ENCODE results near the gene TRIM64. TPM values are rescaled to one million over a fixed set of nuclear protein-coding genes. Genes with fewer than 3 reads are reported as not detected.
"Not testable (repeated sequence)": the region's sequence is repeated elsewhere in the genome, so short reads cannot be mapped to it uniquely, and the experiment has no call there.

TRIM64 gene
- not detected for polyA plus RNA-seq (2013, experiment 1 of 2)
- not detected for polyA plus RNA-seq (2013, experiment 2 of 2)

GRCh38 chr11:89965737-89966136 is at the start of gene TRIM64:
TRIM64 (plus strand) TSS chr11:89966037; CDS start chr11:89968504, 2,467 bp downstream.
- H3K79me1 ChIP-seq (replicated peaks; ENCODE audit: low read length, poor library complexity, severe bottlenecking); H2BK12ac ChIP-seq (ENCODE audit: low read length in 2 of 2); H2AK5ac ChIP-seq (ENCODE audit: low read length, severe bottlenecking); H3K18ac ChIP-seq (ENCODE audit: low read depth in 1 of 2, low read length in 2 of 2); H4K91ac ChIP-seq (ENCODE audit: low read length); DNase-seq; H4K8ac ChIP-seq (ENCODE audit: low read length); H2AFZ ChIP-seq (ENCODE audit: low read depth, low read length); H3K9me3 ChIP-seq (ENCODE audit: control insufficient read depth, low read length); H3K4me2 ChIP-seq (ENCODE audit: low read length, poor library complexity, severe bottlenecking); H2BK120ac ChIP-seq (ENCODE audit: low read depth, low read length); H3K4me1 ChIP-seq (ENCODE audit: control insufficient read depth, insufficient read depth, low read depth, low read length); H3K23ac ChIP-seq (ENCODE audit: low read length in 2 of 2); H2BK15ac ChIP-seq (ENCODE audit: low read depth, poor library complexity, severe bottlenecking); H3K14ac ChIP-seq (ENCODE audit: low read length in 2 of 2); H2BK5ac ChIP-seq (ENCODE audit: low read depth, low read length, poor library complexity, severe bottlenecking); H3K9ac ChIP-seq (ENCODE audit: low read length); H3K27me3 ChIP-seq (ENCODE audit: control insufficient read depth in 1 of 2, insufficient read depth in 1 of 2, low read length in 2 of 2); H3K36me3 ChIP-seq (ENCODE audit: control insufficient read depth in 1 of 2, insufficient read depth in 2 of 2, low read depth in 1 of 2, low read length in 2 of 2); H3K27ac ChIP-seq (ENCODE audit: low read length, poor library complexity, severe bottlenecking); H3K4me3 ChIP-seq (ENCODE audit: insufficient read depth in 1 of 2, low read depth in 1 of 2, low read length in 2 of 2); H3K4ac ChIP-seq (ENCODE audit: low read depth in 1 of 2, low read length in 2 of 2): not testable (repeated sequence)
- no CpG with 5 or more reads among the region's 4 CpGs for WGBS

- Histone ChIP-seq H3K4ac (ENCODE audit: low read depth in 1 of 2, low read length in 2 of 2) (no peak within 1 kb of the TSS), H3K27ac (ENCODE audit: low read length, poor library complexity, severe bottlenecking) (no peak within 1 kb of the TSS), H4K8ac (ENCODE audit: low read length) (no peak within 1 kb of the TSS), H3K14ac (ENCODE audit: low read length in 2 of 2) (no peak within 1 kb of the TSS), H2BK120ac (ENCODE audit: low read depth, low read length) (no peak within 1 kb of the TSS), H3K23ac (ENCODE audit: low read length in 2 of 2) (no peak within 1 kb of the TSS), H2AK5ac (ENCODE audit: low read length, severe bottlenecking) (no peak within 1 kb of the TSS), H3K4me1 (ENCODE audit: control insufficient read depth, insufficient read depth, low read depth, low read length) (no peaks in the 10 kb centered on the region), H3K36me3 (ENCODE audit: control insufficient read depth in 1 of 2, insufficient read depth in 2 of 2, low read depth in 1 of 2, low read length in 2 of 2) (no peaks in the 10 kb centered on the region), H3K18ac (ENCODE audit: low read depth in 1 of 2, low read length in 2 of 2) (no peak within 1 kb of the TSS), H2AFZ (ENCODE audit: low read depth, low read length) (no peak within 1 kb of the TSS), H3K4me3 (ENCODE audit: insufficient read depth in 1 of 2, low read depth in 1 of 2, low read length in 2 of 2) (no peak within 1 kb of the TSS), H3K79me1 (replicated peaks; ENCODE audit: low read length, poor library complexity, severe bottlenecking) (no peaks in the 10 kb centered on the region), H2BK15ac (ENCODE audit: low read depth, poor library complexity, severe bottlenecking) (no peak within 1 kb of the TSS), H3K4me2 (ENCODE audit: low read length, poor library complexity, severe bottlenecking) (no peak within 1 kb of the TSS), H4K91ac (ENCODE audit: low read length) (no peak within 1 kb of the TSS), H2BK5ac (ENCODE audit: low read depth, low read length, poor library complexity, severe bottlenecking) (no peak within 1 kb of the TSS), H3K9me3 (ENCODE audit: control insufficient read depth, low read length) (no peaks in the 10 kb centered on the region), H2BK12ac (ENCODE audit: low read length in 2 of 2) (no peak within 1 kb of the TSS), H3K9ac (ENCODE audit: low read length) (no peak within 1 kb of the TSS), H3K27me3 (ENCODE audit: control insufficient read depth in 1 of 2, insufficient read depth in 1 of 2, low read length in 2 of 2) (no peaks in the 10 kb centered on the region)
- WGBS = 78% methylated on average over 1 of the region's 3 CpGs
- DNase-seq = no peak
Observed at GRCh38 chr11:89922195-89922660, 43.6 kb upstream of the TRIM64 start, which contains the start of gene TRIM49D1. TRIM49D1 (minus strand) TSS chr11:89922245; CDS start chr11:89917710, 4,535 bp downstream.

GRCh38 chr11:89923764-89924163 is 42.1 kb upstream of the TRIM64 start, which contains the start of gene TRIM49D2:
TRIM49D2 (plus strand) TSS chr11:89924064; CDS start chr11:89926762, 2,698 bp downstream.
- not testable (repeated sequence) for H3K4me1 ChIP-seq (ENCODE audit: control insufficient read depth, insufficient read depth, low read depth, low read length); H3K27me3 ChIP-seq (ENCODE audit: control insufficient read depth in 1 of 2, insufficient read depth in 1 of 2, low read length in 2 of 2); H2BK5ac ChIP-seq (ENCODE audit: low read depth, low read length, poor library complexity, severe bottlenecking); H3K27ac ChIP-seq (ENCODE audit: low read length, poor library complexity, severe bottlenecking); H3K18ac ChIP-seq (ENCODE audit: low read depth in 1 of 2, low read length in 2 of 2); H2AFZ ChIP-seq (ENCODE audit: low read depth, low read length); H4K91ac ChIP-seq (ENCODE audit: low read length); H3K9ac ChIP-seq (ENCODE audit: low read length); H2BK120ac ChIP-seq (ENCODE audit: low read depth, low read length); H2AK5ac ChIP-seq (ENCODE audit: low read length, severe bottlenecking); H3K36me3 ChIP-seq (ENCODE audit: control insufficient read depth in 1 of 2, insufficient read depth in 2 of 2, low read depth in 1 of 2, low read length in 2 of 2); H2BK12ac ChIP-seq (ENCODE audit: low read length in 2 of 2); H3K23ac ChIP-seq (ENCODE audit: low read length in 2 of 2); H3K14ac ChIP-seq (ENCODE audit: low read length in 2 of 2); H3K4ac ChIP-seq (ENCODE audit: low read depth in 1 of 2, low read length in 2 of 2); H2BK15ac ChIP-seq (ENCODE audit: low read depth, poor library complexity, severe bottlenecking); H3K4me2 ChIP-seq (ENCODE audit: low read length, poor library complexity, severe bottlenecking); H3K4me3 ChIP-seq (ENCODE audit: insufficient read depth in 1 of 2, low read depth in 1 of 2, low read length in 2 of 2); H4K8ac ChIP-seq (ENCODE audit: low read length); DNase-seq; H3K9me3 ChIP-seq (ENCODE audit: control insufficient read depth, low read length); H3K79me1 ChIP-seq (replicated peaks; ENCODE audit: low read length, poor library complexity, severe bottlenecking)
- WGBS = no CpG with 5 or more reads among the region's 6 CpGs

GRCh38 chr11:89960833-89961232 is 5.0 kb upstream of the TRIM64 start:
- not testable (repeated sequence) for H3K36me3 ChIP-seq (ENCODE audit: control insufficient read depth in 1 of 2, insufficient read depth in 2 of 2, low read depth in 1 of 2, low read length in 2 of 2); H3K4ac ChIP-seq (ENCODE audit: low read depth in 1 of 2, low read length in 2 of 2); H2AFZ ChIP-seq (ENCODE audit: low read depth, low read length); H3K18ac ChIP-seq (ENCODE audit: low read depth in 1 of 2, low read length in 2 of 2); H3K27me3 ChIP-seq (ENCODE audit: control insufficient read depth in 1 of 2, insufficient read depth in 1 of 2, low read length in 2 of 2); H3K4me2 ChIP-seq (ENCODE audit: low read length, poor library complexity, severe bottlenecking); DNase-seq; H2BK5ac ChIP-seq (ENCODE audit: low read depth, low read length, poor library complexity, severe bottlenecking); H4K8ac ChIP-seq (ENCODE audit: low read length); H3K23ac ChIP-seq (ENCODE audit: low read length in 2 of 2); H2AK5ac ChIP-seq (ENCODE audit: low read length, severe bottlenecking); H2BK12ac ChIP-seq (ENCODE audit: low read length in 2 of 2); H2BK15ac ChIP-seq (ENCODE audit: low read depth, poor library complexity, severe bottlenecking); H3K14ac ChIP-seq (ENCODE audit: low read length in 2 of 2); H4K91ac ChIP-seq (ENCODE audit: low read length); H2BK120ac ChIP-seq (ENCODE audit: low read depth, low read length); H3K9ac ChIP-seq (ENCODE audit: low read length); H3K27ac ChIP-seq (ENCODE audit: low read length, poor library complexity, severe bottlenecking); H3K4me3 ChIP-seq (ENCODE audit: insufficient read depth in 1 of 2, low read depth in 1 of 2, low read length in 2 of 2); H3K79me1 ChIP-seq (replicated peaks; ENCODE audit: low read length, poor library complexity, severe bottlenecking); H3K9me3 ChIP-seq (ENCODE audit: control insufficient read depth, low read length); H3K4me1 ChIP-seq (ENCODE audit: control insufficient read depth, insufficient read depth, low read depth, low read length)
- WGBS = 100% methylated on average over 2 of the region's 6 CpGs
